PC-9 (cell line): ENCODE results near the gene EPHB2. TPM values are rescaled to one million over a fixed set of nuclear protein-coding genes. Genes with fewer than 3 reads are reported as not detected.

Experiments used
- BruUV-seq: library from RNA; stranded (reverse); fragments of 400-500 nt; replicated peaks from 2 replicates; lab custom pipeline; 2021; lab: Mats Ljungman, UMichigan
- CTCF ChIA-PET: fragments of 300-600 bp; sonication (Branson Sonifier 250); formaldehyde crosslinking; loops from one replicate; lab custom pipeline; 2022; ENCODE audit warnings: antibody characterized with exemption; lab: Charles Lee
- POLR2A ChIA-PET: fragments of 300-600 bp; sonication (Branson Sonifier 250); formaldehyde crosslinking; loops from one replicate; lab custom pipeline; 2022; ENCODE audit warnings: antibody characterized with exemption; ENCODE audit not compliant: unreplicated experiment; lab: Charles Lee
- DNase-seq, 2 experiments: peaks; one replicate each; pipeline versions ENCODE4 v3.0.0 to v3.0.0-alpha.2; 2015 to 2022; ENCODE audit warnings: mixed read lengths in 1 of 2
- H2AFZ ChIP-seq: fragments of 200-600 bp; sonication (generic); 2 replicates; pipeline ENCODE4 v1.8.1; 2017; ENCODE audit warnings: antibody characterized with exemption
- H3F3A ChIP-seq: fragments of 200-600 bp; sonication (generic); 2 replicates; pipeline ENCODE4 v1.8.1; 2017; ENCODE audit warnings: antibody characterized with exemption, mild to moderate bottlenecking, low read depth; ENCODE audit not compliant: insufficient read depth
- H3K27ac ChIP-seq: fragments of 200-600 bp; sonication (generic); 2 replicates; pipeline ENCODE4 v1.6.1; 2016; ENCODE audit warnings: mixed run types
- H3K27me3 ChIP-seq: fragments of 200-600 bp; sonication (generic); 2 replicates; pipeline ENCODE4 v1.6.1; 2016; ENCODE audit warnings: low read depth, mixed run types; ENCODE audit not compliant: insufficient read depth
- H3K36me3 ChIP-seq: fragments of 200-600 bp; sonication (generic); 2 replicates; pipeline ENCODE4 v1.6.1; 2016; ENCODE audit warnings: low read depth, mixed run types
- H3K4me1 ChIP-seq: fragments of 200-600 bp; sonication (generic); replicated peaks from 2 replicates; pipeline ENCODE4 v1.6.1; 2016; ENCODE audit warnings: mixed run types; ENCODE audit not compliant: insufficient read depth
- H3K4me2 ChIP-seq: fragments of 200-600 bp; sonication (generic); 2 replicates; pipeline ENCODE4 v1.6.1; 2017; ENCODE audit warnings: mixed run types
- H3K4me3 ChIP-seq: fragments of 200-600 bp; sonication (generic); 2 replicates; pipeline ENCODE4 v1.6.1; 2016; ENCODE audit warnings: mixed run types
- H3K79me2 ChIP-seq: fragments of 200-600 bp; sonication (generic); 2 replicates; pipeline ENCODE4 v1.6.1; 2017; ENCODE audit warnings: low read depth, mixed run types
- H3K9me2 ChIP-seq: fragments of 200-600 bp; sonication (generic); 2 replicates; pipeline ENCODE4 v1.8.1; 2017; ENCODE audit warnings: mild to moderate bottlenecking; ENCODE audit not compliant: insufficient read depth
- H3K9me3 ChIP-seq: fragments of 200-600 bp; sonication (generic); 2 replicates; pipeline ENCODE4 v1.8.1; 2016; ENCODE audit warnings: low read depth; ENCODE audit not compliant: insufficient read depth
- H4K20me1 ChIP-seq: fragments of 200-600 bp; sonication (generic); 2 replicates; pipeline ENCODE4 v1.8.1; 2017; ENCODE audit not compliant: insufficient read depth
- EZH2 ChIP-seq: fragments of 200-600 bp; sonication (generic); IDR thresholded peaks from 2 replicates; pipeline ENCODE4 v1.8.0; 2017; ENCODE audit warnings: antibody characterized with exemption, low read depth
- intact Hi-C: fragments of 100-400 bp; cut with micrococcal nuclease; formaldehyde crosslinking; loops from one replicate; pipeline ENCODE4 v1.10.0; 2022; ENCODE audit not compliant: unreplicated experiment
- total RNA-seq: library from RNA; stranded (reverse); gene quantifications from 2 replicates; pipeline ENCODE4 v1.2.3, GENCODE V29; 2021
- TF ChIP-seq, protein P1 (sequence below): fragments of 200-600 bp; sonication (generic); conservative IDR thresholded peaks from 2 replicates; pipeline ENCODE4 v1.6.1; 2017; ENCODE audit warnings: mixed run types, antibody characterized with exemption, mild to moderate bottlenecking, moderate library complexity

The EPHB2 gene
- total RNA-seq, 1 experiment from 2014 or later: 26.7 TPM

DNA sequence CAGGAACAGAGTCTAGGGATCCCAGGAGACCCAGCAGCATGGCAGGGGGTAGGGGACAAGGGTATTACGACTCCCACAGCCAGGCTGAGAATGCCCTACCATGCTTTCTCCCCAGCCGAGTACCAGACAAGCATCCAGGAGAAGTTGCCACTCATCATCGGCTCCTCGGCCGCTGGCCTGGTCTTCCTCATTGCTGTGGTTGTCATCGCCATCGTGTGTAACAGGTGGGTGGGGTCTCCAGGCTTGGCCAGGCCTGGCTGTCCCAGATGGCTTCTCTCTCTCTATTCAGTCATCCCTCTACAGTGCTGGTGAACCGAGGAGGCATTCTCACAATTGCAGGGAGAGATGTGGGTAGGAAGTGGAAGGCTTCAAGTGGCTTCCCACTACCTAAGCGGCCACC, 184.7 kb downstream of the EPHB2 start:
- H3F3A ChIP-seq: no peaks in the 10 kb centered on the region
- BruUV-seq: no TSS peak
- no peaks in the 10 kb centered on the region for H3K79me2 ChIP-seq
- no peak overlapping the region for H3K27ac ChIP-seq
- H4K20me1 ChIP-seq: no peaks in the 10 kb centered on the region
- DNase-seq: no peak
- CTCF ChIA-PET: no interaction called here
- no peaks in the 10 kb centered on the region for H3K27me3 ChIP-seq
- no peaks in the 10 kb centered on the region for H3K9me2 ChIP-seq
- no peak overlapping the region for H2AFZ ChIP-seq
- H3K36me3 ChIP-seq: no peaks in the 10 kb centered on the region
- TF ChIP-seq, protein P1, sequence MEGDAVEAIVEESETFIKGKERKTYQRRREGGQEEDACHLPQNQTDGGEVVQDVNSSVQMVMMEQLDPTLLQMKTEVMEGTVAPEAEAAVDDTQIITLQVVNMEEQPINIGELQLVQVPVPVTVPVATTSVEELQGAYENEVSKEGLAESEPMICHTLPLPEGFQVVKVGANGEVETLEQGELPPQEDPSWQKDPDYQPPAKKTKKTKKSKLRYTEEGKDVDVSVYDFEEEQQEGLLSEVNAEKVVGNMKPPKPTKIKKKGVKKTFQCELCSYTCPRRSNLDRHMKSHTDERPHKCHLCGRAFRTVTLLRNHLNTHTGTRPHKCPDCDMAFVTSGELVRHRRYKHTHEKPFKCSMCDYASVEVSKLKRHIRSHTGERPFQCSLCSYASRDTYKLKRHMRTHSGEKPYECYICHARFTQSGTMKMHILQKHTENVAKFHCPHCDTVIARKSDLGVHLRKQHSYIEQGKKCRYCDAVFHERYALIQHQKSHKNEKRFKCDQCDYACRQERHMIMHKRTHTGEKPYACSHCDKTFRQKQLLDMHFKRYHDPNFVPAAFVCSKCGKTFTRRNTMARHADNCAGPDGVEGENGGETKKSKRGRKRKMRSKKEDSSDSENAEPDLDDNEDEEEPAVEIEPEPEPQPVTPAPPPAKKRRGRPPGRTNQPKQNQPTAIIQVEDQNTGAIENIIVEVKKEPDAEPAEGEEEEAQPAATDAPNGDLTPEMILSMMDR: no peak
- TF ChIP-seq EZH2: no peak
- POLR2A ChIA-PET: no interaction called here
- H3K9me3 ChIP-seq: no peaks in the 10 kb centered on the region
- intact Hi-C loops: no loop called here
- H3K4me2 ChIP-seq: no peak overlapping the region
- no peak overlapping the region for H3K4me3 ChIP-seq
- no peaks in the 10 kb centered on the region for H3K4me1 ChIP-seq

DNA sequence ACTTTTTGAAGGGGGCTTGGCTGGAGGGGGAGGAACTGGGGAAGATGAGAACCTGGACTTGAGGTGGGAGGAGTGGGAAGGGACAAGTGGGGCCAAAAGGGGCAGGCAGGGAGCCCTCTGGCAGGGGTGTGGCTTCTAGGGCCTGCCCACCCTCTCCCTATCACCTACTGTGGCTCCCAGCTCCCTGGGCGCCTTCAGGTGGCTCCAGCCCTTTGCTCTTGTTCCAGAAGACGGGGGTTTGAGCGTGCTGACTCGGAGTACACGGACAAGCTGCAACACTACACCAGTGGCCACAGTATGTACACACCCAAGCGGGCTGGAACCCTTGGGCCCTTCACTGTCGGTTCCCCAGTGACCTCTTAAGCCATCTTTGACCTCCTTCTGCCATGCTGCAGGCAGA, 185.5 kb downstream of the EPHB2 start:
- no peaks in the 10 kb centered on the region for H3K27me3 ChIP-seq
- ChIA-PET CTCF (no interaction called here), POLR2A (no interaction called here)
- no TSS peak for BruUV-seq
- no peaks in the 10 kb centered on the region for H3K4me1 ChIP-seq
- no peaks in the 10 kb centered on the region for H3F3A ChIP-seq
- intact Hi-C loops: no loop called here
- H3K79me2 ChIP-seq: no peaks in the 10 kb centered on the region
- TF ChIP-seq, protein P1: no peak
- TF ChIP-seq EZH2: no peak
- H3K36me3 ChIP-seq: no peaks in the 10 kb centered on the region
- no peak overlapping the region for H3K4me2 ChIP-seq
- no peak overlapping the region for H3K4me3 ChIP-seq
- H3K9me3 ChIP-seq: no peaks in the 10 kb centered on the region
- no peak for DNase-seq
- H4K20me1 ChIP-seq: no peaks in the 10 kb centered on the region
- H3K9me2 ChIP-seq: no peaks in the 10 kb centered on the region
- no peak overlapping the region for H2AFZ ChIP-seq
- no peak overlapping the region for H3K27ac ChIP-seq

DNA sequence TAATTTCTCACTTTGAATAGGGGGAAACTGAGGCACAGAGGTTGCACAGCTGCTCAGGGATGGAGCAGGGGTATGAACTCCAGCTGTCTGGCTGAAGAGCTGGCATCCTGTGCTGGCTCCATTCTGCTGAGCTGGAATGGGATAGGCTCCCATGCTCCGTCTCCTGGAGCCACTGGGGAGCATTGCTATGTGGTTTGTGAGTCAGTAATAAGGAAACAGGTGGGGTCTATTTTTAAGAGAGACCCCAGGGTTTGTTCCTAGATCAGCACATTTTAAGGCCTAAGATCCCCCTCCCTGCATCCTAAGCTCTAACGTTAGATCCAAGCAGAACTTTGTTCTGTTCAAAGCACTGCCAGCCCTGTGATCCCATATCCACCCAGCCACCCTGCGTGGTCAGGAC, 189.8 kb downstream of the EPHB2 start:
- Histone ChIP-seq H3K9me2 (no peaks in the 10 kb centered on the region), H2AFZ (no peak overlapping the region), H3K36me3 (no peaks in the 10 kb centered on the region), H3K9me3 (no peaks in the 10 kb centered on the region), H3F3A (no peaks in the 10 kb centered on the region), H4K20me1 (no peaks in the 10 kb centered on the region), H3K27ac (no peak overlapping the region), H3K4me3 (no peak overlapping the region), H3K4me1 (no peaks in the 10 kb centered on the region), H3K27me3 (no peaks in the 10 kb centered on the region), H3K79me2 (no peaks in the 10 kb centered on the region), H3K4me2 (no peak overlapping the region)
- ChIA-PET POLR2A (no interaction called here), CTCF (no interaction called here)
- DNase-seq: no peak
- TF ChIP-seq, protein P1: no peak
- TF ChIP-seq EZH2: no peak
- no TSS peak for BruUV-seq
- intact Hi-C loops: no loop called here
